A549 treated with CORT108297 at 1 μM for 4 hours (cell line): ENCODE results near the gene BIRC3. TPM values are rescaled to one million over a fixed set of nuclear protein-coding genes. Genes with fewer than 3 reads are reported as not detected.

Source experiments
- total RNA-seq: library from RNA; stranded (reverse); fragments of 200-300 nt; extraction: Qiagen RNA extraction; gene quantifications from 5 replicates; pipeline ENCODE4 v1.2.3, GENCODE V29; 2022

BIRC3 gene
- total RNA-seq = 29.8 to 43.5 TPM (median 38.8 TPM) in 5 replicates

GRCh38 chr11:102317099-102317767 lies at the start of gene BIRC3:
BIRC3 (plus strand) TSS chr11:102317484; CDS start chr11:102324510, 7,026 bp downstream.

GRCh38 chr11:102346748-102347461 lies 29.6 kb downstream of the BIRC3 start, which contains the start of gene BIRC2:
BIRC2 (plus strand) TSS chr11:102347214; CDS start chr11:102349855, 2,641 bp downstream.

Other genes starting within 250 kb of the BIRC3 start
- gene YAP1, start 207.0 kb upstream of the BIRC3 start, total RNA-seq = 45.1 to 59.7 TPM (median 56.6 TPM) in 5 replicates
- 26.9 to 41.6 TPM (median 30.4 TPM) in 5 replicates for gene BIRC2, start 29.7 kb downstream of the BIRC3 start, total RNA-seq
- 127 to 186 TPM (median 168 TPM) in 5 replicates for gene TMEM123, start 135.3 kb downstream of the BIRC3 start, total RNA-seq
- gene MMP7, start 213.3 kb downstream of the BIRC3 start, total RNA-seq = 21.2 to 33.1 TPM (median 24.6 TPM) in 5 replicates